Astrocyte of the spinal cord (primary cell): ENCODE measurements around the gene PRKAB2.
"Not testable (repeated sequence)": the region's sequence is repeated elsewhere in the genome, so short reads cannot be mapped to it uniquely, and the experiment has no call there.

ENCODE experiments used
- DNase-seq: peaks from one replicate; pipeline ENCODE4 v3.0.0; 2011; ENCODE audit warnings: low read depth, low spot score
- H3K4me3 ChIP-seq: 2 replicates; pipeline ENCODE4 v1.5.1; 2011; ENCODE audit warnings: low read depth, mild to moderate bottlenecking, low read length, moderate library complexity
- in situ Hi-C: cut with HindIII; loops from 2 replicates; pipeline ENCODE4 v1.10.0; 2017; ENCODE audit warnings: low sequenced_read_pairs
- TF ChIP-seq, protein P1 (sequence below): IDR thresholded peaks from 2 replicates; pipeline ENCODE4 v1.5.1; 2012; ENCODE audit warnings: low read depth, mild to moderate bottlenecking, low read length, inconsistent platforms

Gene PRKAB2

DNA sequence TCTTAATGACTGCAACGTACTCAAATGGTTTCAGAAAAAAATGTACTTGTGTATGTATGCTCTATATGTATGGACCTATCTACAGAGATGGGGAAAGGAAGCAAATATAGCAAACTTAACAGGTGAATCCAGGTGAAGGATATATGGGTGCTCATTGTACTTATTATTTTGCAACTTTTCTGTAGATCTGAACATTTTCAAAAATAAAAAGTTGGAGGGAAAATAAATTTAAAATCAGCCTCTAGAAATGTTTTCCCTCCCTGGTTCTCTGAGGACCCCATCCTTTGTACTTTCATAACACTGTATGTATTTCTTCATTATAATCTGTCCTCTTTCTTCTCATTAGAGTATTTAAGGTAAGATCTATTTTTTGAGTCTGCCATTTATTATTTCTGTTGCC lies 34.9 kb upstream of the PRKAB2 start:
- TF ChIP-seq, protein P1, sequence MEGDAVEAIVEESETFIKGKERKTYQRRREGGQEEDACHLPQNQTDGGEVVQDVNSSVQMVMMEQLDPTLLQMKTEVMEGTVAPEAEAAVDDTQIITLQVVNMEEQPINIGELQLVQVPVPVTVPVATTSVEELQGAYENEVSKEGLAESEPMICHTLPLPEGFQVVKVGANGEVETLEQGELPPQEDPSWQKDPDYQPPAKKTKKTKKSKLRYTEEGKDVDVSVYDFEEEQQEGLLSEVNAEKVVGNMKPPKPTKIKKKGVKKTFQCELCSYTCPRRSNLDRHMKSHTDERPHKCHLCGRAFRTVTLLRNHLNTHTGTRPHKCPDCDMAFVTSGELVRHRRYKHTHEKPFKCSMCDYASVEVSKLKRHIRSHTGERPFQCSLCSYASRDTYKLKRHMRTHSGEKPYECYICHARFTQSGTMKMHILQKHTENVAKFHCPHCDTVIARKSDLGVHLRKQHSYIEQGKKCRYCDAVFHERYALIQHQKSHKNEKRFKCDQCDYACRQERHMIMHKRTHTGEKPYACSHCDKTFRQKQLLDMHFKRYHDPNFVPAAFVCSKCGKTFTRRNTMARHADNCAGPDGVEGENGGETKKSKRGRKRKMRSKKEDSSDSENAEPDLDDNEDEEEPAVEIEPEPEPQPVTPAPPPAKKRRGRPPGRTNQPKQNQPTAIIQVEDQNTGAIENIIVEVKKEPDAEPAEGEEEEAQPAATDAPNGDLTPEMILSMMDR = no peak
- H3K4me3 ChIP-seq = no peak overlapping the region
- no peak for DNase-seq
- in situ Hi-C loops = no loop called here

DNA sequence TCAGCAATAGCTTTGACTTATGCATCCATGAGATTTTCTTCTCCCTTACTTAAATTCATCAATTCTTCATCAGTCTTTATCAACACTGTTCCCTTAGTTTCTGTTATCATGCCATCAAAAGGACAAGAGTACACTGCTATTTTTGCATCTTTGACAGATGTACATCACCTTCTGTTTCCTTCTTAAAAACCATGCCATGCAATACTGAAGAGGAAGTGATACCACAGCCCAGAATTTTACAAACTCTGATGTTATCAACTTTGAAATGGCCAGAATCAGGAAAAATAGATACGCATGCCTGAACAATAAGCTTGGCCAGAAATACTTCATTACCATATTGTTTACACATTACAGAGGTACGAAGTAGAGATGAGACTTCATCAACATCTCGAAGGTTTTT lies 31.8 kb upstream of the PRKAB2 start:
- H3K4me3 ChIP-seq = no peak overlapping the region
- DNase-seq = no peak
- TF ChIP-seq, protein P1 = no peak
- in situ Hi-C loops = no loop called here

DNA sequence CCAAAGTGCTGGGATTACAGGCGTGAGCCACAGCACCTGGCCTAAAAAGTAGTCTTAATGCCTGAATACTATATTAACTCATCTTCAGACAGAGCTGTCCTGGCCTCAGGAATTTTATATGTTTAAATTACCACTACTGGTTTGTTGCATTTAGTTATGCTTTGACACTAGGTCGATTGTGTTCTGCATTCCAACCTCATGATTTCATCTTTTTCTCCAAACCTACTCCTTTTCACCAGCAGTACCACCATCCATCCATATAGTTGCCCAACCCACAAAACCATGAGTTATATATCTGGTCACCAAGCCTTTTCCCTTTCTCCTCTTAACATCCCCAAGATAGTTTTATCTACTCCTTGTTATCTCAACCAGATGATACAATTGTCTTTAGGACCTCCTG lies 30.3 kb upstream of the PRKAB2 start:
- no peak overlapping the region for H3K4me3 ChIP-seq
- in situ Hi-C loops = no loop called here
- TF ChIP-seq, protein P1 = no peak
- DNase-seq = no peak

DNA sequence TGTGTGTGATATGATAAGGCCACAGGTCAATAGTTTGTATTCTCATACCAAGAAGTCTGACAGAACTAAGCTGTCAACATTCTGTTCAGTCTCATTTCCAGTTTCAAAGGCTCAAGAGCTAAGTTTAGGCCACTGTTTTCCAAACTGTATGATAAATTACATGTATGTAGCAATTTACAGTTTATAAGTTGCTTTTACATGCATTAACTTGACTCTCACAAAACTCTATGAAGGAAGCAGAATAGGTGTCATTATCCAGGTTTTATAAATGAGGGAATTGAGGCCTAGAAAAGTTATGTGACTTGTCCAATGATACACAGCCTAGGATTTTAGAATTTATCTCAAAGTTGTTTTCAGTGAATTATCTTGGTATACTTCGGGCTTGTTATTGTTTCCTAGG lies 29.5 kb upstream of the PRKAB2 start:
- in situ Hi-C loops = no loop called here
- TF ChIP-seq, protein P1 = no peak
- DNase-seq = no peak
- no peak overlapping the region for H3K4me3 ChIP-seq

DNA sequence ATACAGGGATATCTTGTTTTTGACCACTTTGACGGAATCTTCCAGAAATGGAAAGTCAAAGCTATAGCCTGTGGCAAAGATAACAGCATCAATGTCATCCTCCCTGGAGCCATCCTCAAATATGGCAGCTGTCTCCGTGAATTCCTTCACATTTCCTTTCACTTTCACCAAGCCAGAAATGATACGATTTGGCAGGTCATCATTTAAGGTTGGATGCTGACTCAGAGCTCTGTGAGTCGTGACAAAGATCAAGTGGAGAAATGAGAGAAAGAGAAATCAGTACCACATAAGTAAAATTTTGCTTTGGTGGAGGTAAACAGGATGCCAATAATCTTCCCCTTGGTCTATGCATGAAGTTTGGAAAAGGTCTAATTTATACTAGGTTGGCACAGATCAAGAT lies 29.0 kb upstream of the PRKAB2 start:
- TF ChIP-seq, protein P1 = no peak
- no peak for DNase-seq
- in situ Hi-C loops = no loop called here
- H3K4me3 ChIP-seq = no peak overlapping the region

DNA sequence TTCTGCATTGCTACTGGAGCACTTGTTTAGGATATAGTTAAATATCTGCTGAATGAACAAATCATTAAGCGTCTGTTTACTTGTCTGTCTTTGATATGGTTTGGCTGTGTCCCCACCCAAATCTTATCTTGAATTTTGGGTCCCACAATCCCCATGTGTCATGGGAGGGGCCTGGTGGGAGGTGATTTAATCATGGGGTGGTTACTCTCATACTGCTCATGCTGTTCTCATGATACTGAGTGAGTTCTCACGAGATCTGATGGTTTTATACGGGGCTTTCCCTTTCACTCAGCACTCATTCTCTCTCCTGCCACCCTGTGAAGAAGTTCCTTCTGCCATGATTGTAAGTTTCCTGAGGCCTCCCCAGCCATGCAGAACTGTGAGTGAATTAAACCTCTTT lies 25.1 kb upstream of the PRKAB2 start:
- DNase-seq, in situ Hi-C loops, H3K4me3 ChIP-seq: not testable (repeated sequence)

DNA sequence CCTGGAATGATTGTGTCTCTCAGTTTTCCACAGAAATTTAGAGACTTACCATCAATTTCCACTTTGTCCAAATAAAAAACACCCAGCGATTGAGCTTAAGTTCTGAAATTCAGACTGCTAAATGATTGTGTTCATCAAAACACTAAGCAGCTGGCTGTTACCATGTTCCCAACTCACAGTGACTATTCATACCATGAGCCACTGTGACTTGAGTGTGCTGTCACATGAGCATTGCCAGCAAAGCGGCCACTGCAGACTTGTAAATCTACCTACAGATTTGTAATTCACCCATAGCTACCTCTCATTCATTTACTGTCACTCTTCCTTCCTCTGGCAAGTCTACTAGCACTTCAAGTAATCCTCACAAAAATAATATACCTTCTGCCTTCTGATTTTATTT lies 17.2 kb upstream of the PRKAB2 start:
- TF ChIP-seq, protein P1 = no peak
- H3K4me3 ChIP-seq = no peak overlapping the region
- DNase-seq = no peak
- in situ Hi-C loops = no loop called here
